Common myeloid progenitor, CD34-positive (primary cell): ENCODE data around the gene SYT8.

Experiments used
- CTCF ChIA-PET: fragments of 350-600 bp; sonication (Branson Sonifier 250); formaldehyde crosslinking; loops from one replicate; lab custom pipeline; 2021; ENCODE audit warnings: antibody characterized with exemption; lab: Charles Lee
- POLR2A ChIA-PET: fragments of 350-600 bp; sonication (Branson Sonifier 250); formaldehyde crosslinking; loops from one replicate; lab custom pipeline; 2021; ENCODE audit warnings: antibody characterized with exemption; lab: Charles Lee
- DNase-seq, 3 donors: peaks; one replicate each; pipeline versions ENCODE4 v3.0.0 to v3.0.0-alpha.2; 2013
- H3K27ac ChIP-seq, 2 experiments: 1 replicate in 1 of 2; 2 replicates in 1 of 2; pipeline ENCODE4 v1.7.0; 2013; ENCODE audit warnings: inconsistent platforms in 2 of 2, low read length in 2 of 2, mild to moderate bottlenecking in 2 of 2, low read depth in 1 of 2, moderate library complexity in 1 of 2; ENCODE audit not compliant: severe bottlenecking in 2 of 2, insufficient read depth in 1 of 2, poor library complexity in 1 of 2
- H3K27me3 ChIP-seq, 5 experiments: replicated peaks in 2 of 5; 1 replicate in 3 of 5; 2 replicates in 2 of 5; pipeline versions ENCODE4 v1.6.1 to v1.7.0; 2013; ENCODE audit warnings: low read length in 4 of 5, mild to moderate bottlenecking in 2 of 5, moderate library complexity in 2 of 5, inconsistent platforms in 1 of 5; ENCODE audit not compliant: insufficient read depth in 5 of 5, control insufficient read depth in 4 of 5
- H3K36me3 ChIP-seq, 4 experiments: 1 replicate in 2 of 4; 2 replicates in 2 of 4; pipeline versions ENCODE4 v1.6.1 to v1.7.0; 2013; ENCODE audit warnings: low read length in 3 of 4, control low read depth in 1 of 4, mild to moderate bottlenecking in 1 of 4; ENCODE audit not compliant: control insufficient read depth in 4 of 4, insufficient read depth in 4 of 4
- H3K4me1 ChIP-seq, 4 experiments: 1 replicate in 3 of 4; 2 replicates in 1 of 4; pipeline versions ENCODE4 v1.6.1 to v1.7.1; 2013; ENCODE audit warnings: low read length in 3 of 4, mild to moderate bottlenecking in 3 of 4, control low read depth in 1 of 4, inconsistent platforms in 1 of 4, moderate library complexity in 1 of 4; ENCODE audit not compliant: control insufficient read depth in 4 of 4, insufficient read depth in 4 of 4; ENCODE audit errors: control extremely low read depth in 1 of 4
- H3K4me3 ChIP-seq, 7 experiments: 1 replicate in 4 of 7; 2 replicates in 3 of 7; pipeline versions ENCODE4 v1.5.1 to v1.7.0; 2013; ENCODE audit warnings: mild to moderate bottlenecking in 7 of 7, low read length in 6 of 7, moderate library complexity in 6 of 7, inconsistent platforms in 2 of 7, low read depth in 2 of 7, control low read depth in 1 of 7; ENCODE audit not compliant: insufficient read depth in 4 of 7, control insufficient read depth in 1 of 7; ENCODE audit errors: extremely low read depth in 1 of 7
- H3K9me3 ChIP-seq, 5 experiments: 1 replicate in 4 of 5; 2 replicates in 1 of 5; pipeline versions ENCODE4 v1.6.1 to v1.7.1; 2013; ENCODE audit warnings: low read length in 4 of 5, mild to moderate bottlenecking in 2 of 5, inconsistent platforms in 1 of 5, low read depth in 1 of 5, moderate library complexity in 1 of 5; ENCODE audit not compliant: control insufficient read depth in 4 of 5, insufficient read depth in 2 of 5; ENCODE audit errors: control extremely low read depth in 1 of 5
- WGBS: methylation state at CpG from one replicate; pipeline ENCODE4 v1.1.5; 2013; ENCODE audit not compliant: insufficient coverage; 5-methylcytosine and 5-hydroxymethylcytosine counted together

The SYT8 gene

DNA sequence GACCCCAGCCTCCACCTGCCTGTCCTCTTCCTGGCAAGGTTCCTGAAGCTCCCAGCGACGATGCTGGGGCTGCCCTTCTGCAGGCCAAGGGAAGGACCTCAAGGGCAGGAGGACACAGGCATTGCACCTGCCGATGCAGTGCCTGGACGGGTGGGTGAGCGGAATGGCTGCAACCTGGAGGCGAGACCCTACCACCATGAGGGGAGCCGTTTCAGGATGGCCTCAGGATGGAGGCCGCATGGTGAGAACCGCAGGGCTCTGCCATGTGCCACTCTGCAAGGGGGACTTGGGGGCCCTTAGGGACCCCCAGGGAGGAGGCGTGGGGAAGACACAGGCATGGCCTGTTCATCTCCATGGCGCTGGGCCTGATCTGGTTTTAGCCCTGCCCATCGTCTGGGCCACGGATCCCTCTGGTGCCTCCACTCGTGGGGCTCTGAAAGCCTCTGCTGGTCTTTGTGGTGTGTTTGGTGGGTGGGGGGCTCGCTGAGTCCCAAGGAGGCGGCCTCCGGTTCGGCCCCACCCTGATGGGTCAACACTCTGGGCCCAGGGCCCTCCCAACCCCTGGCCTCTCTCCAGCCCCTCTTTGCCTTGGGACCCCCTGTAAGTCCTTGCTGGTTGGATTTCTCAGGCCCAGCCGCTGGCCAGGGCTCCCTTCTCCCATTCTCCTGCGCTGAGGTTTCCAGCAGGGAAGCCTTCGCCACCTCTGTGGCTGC lies 16.8 kb downstream of the SYT8 start:
- ChIA-PET CTCF (interaction anchor here (0.6 to 3.8 kb wide), 10 partner anchors 9 to 301 kb away, joined by 3 to 21 read pairs (median 3); partner anchors contain the start of gene TNNI2), POLR2A (no interaction called here)
- H3K27ac ChIP-seq: peak overlapping the region; percentile 33 to 70

DNA sequence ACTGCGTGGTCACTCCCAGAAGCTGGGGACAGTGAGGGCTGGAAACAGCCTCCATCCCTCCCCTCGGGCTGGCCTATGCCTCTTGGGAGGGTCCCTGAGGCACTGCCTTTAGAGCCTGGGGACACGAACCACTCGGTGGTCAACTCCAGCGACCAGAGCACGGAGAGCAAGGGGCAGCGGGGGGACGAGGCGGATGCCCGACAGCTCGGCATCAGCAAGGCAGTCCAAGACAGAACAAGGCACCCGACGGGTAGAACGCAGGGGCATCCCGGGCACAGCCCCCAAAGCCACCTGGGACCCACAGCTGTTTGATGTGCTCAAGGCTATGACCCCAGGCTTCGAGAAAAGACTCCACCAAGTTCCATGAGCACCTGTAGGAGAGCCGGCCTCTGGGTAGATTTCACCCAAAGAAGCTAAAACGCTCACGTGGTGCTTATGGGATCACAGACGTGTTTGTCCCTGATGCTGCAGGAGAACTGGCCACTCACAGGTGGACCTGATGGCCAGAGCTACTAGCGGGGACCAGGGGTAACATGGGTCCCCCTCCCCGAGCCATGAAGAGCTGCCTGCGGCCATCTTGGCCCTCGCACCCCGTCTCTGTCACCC lies 17.6 kb downstream of the SYT8 start:
- H3K9me3 ChIP-seq: no peaks in the 10 kb centered on the region
- H3K4me1 ChIP-seq: peaks cover 0 to 64% (median 46%) of the 10 kb centered on the region in 4 experiments
- ChIA-PET POLR2A (interaction anchor here (0.6 kb wide), 1 partner anchor 67 kb away, joined by 4 read pairs; no protein-coding TSS in a partner anchor), CTCF (interaction anchor here (0.7 to 3.8 kb wide), 8 partner anchors 10 to 300 kb away, joined by 3 to 21 read pairs (median 4); partner anchors contain the start of gene TNNI2)
- no peaks in the 10 kb centered on the region for H3K27me3 ChIP-seq
- peak overlapping the region in 6 of 7 experiments; percentile 38 to 78 (median 70) for H3K4me3 ChIP-seq
- H3K27ac ChIP-seq: peak overlapping the region; percentile 33 to 70
- no peak for DNase-seq
- 75% methylated on average over 20 of the region's 25 CpGs for WGBS
- no peaks in the 10 kb centered on the region for H3K36me3 ChIP-seq

More for the DNA sequence above, 16.8 kb downstream of the SYT8 start:
- DNase-seq: no peak
- H3K27me3 ChIP-seq: no peaks in the 10 kb centered on the region
- peaks cover 0 to 69% (median 48%) of the 10 kb centered on the region in 4 experiments for H3K4me1 ChIP-seq
- no peak overlapping the region for H3K4me3 ChIP-seq
- H3K9me3 ChIP-seq: no peaks in the 10 kb centered on the region
- no peaks in the 10 kb centered on the region for H3K36me3 ChIP-seq
- WGBS: 99% methylated on average over 15 of the region's 21 CpGs

DNA sequence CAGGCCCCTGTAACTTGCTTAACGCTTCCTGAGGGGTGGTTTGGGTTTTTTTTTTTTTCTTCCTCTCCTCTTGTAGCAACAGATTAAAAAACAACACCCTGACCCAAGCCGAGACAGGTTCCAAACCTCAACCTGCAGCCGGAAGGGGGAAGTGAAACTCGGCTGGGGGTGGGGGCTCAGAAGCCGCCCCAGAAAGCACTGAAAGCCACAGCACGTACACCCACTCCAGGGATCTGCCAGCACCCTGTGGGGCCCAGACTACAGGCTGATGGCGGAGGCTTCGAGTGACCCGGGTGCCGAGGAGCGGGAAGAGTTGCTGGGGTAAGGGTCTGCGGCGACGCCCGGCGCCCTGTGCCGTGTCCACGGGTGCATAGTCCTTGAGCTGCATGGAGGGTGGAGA lies 18.1 kb downstream of the SYT8 start, which contains the start of gene LSP1:
TSS of gene LSP1 (plus strand) at position 208 of the 400 bp plus-strand sequence. CDS start at position 269, 61 bp downstream.
- POLR2A ChIA-PET: interaction anchor here (0.6 kb wide), 1 partner anchor 68 kb away, joined by 4 read pairs; no protein-coding TSS in a partner anchor
- peaks cover 0 to 61% (median 46%) of the 10 kb centered on the region in 4 experiments for H3K4me1 ChIP-seq

DNA sequence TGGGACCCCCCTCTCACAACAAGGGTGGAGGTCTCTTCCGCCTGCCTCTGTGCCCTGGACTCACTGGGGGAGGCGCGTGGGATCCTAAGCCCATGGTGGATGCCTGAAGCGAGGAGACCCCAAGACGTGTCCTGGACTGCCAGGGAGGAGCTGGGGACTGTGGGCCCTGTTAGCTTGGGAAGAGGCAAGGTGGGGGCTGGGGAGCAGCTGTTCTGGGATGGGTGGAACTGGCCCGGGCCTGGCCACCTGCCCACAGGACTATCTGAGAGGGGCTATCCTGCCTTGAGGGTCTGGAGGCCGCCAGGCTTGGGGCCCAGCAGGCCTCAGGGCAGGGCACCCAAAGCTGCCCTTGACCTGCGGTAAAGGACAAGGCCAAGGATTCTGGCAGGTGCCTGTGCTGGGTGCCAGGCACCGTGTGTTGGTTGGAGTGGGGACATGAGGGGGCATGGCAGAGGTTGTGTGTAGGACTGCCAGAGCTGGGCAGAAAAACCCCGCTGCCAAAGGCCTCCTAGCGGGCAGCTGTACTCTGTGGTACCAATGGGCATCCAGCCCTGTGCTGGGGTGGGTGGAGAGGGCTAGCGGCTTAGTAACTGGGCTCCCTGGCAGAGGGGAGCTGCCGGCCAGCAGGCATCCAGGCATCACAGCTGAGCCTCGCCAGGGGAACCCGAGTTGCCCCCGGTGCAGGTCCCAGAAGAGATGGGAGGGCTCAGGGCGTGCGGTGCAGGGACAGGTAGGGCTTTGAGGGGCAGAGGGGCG lies 18.8 kb downstream of the SYT8 start:
- WGBS: 66% methylated on average over 11 of the region's 19 CpGs
- peaks cover 0 to 61% (median 47%) of the 10 kb centered on the region in 4 experiments for H3K4me1 ChIP-seq
- CTCF ChIA-PET: interaction anchor here (0.6 to 3.8 kb wide), 8 partner anchors 9 to 296 kb away, joined by 3 to 21 read pairs (median 4); no protein-coding TSS in a partner anchor
- H3K27ac ChIP-seq: peak overlapping the region; percentile 33 to 70
- no peaks in the 10 kb centered on the region for H3K27me3 ChIP-seq
- peak overlapping the region; percentile 9 to 78 (median 69) for H3K4me3 ChIP-seq
- peaks cover 0 to 2% (median 0%) of the 10 kb centered on the region in 4 experiments for H3K36me3 ChIP-seq
- H3K9me3 ChIP-seq: no peaks in the 10 kb centered on the region
- peak in 2 of 3 donors; percentile 41 to 46 for DNase-seq
- POLR2A ChIA-PET: no interaction called here

More for the DNA sequence above, 18.1 kb downstream of the SYT8 start, which contains the start of gene LSP1:
- H3K9me3 ChIP-seq: no peaks in the 10 kb centered on the region
- H3K36me3 ChIP-seq: no peaks in the 10 kb centered on the region
- WGBS: 2% methylated on average over 16 of the region's 18 CpGs
- DNase-seq: peak; percentile 71 to 92 (median 89)
- no peaks in the 10 kb centered on the region for H3K27me3 ChIP-seq
- H3K27ac ChIP-seq: peak within 1 kb of the TSS; percentile 33 to 70
- CTCF ChIA-PET: interaction anchor here (0.7 to 3.8 kb wide), 8 partner anchors 10 to 297 kb away, joined by 3 to 21 read pairs (median 4); no protein-coding TSS in a partner anchor
- peak within 1 kb of the TSS; percentile 9 to 78 (median 69) for H3K4me3 ChIP-seq

- DNase-seq: no peak
- WGBS: 91% methylated on average over 22 of the region's 27 CpGs
- Histone ChIP-seq H3K27me3 (no peaks in the 10 kb centered on the region), H3K27ac (no peak overlapping the region), H3K36me3 (peaks cover 0 to 2% (median 0%) of the 10 kb centered on the region in 4 experiments), H3K4me3 (peak overlapping the region in 6 of 7 experiments; percentile 38 to 78 (median 70)), H3K4me1 (peaks cover 0 to 66% (median 47%) of the 10 kb centered on the region in 4 experiments), H3K9me3 (no peaks in the 10 kb centered on the region)
- CTCF ChIA-PET: interaction anchor here (1.0 to 3.8 kb wide), 6 partner anchors 8 to 295 kb away, joined by 3 to 21 read pairs (median 4); no protein-coding TSS in a partner anchor
- POLR2A ChIA-PET: no interaction called here
These were observed 19.6 kb downstream of the SYT8 start for GRCh38 chr11:1854132-1854948.
